ENCODE results near the gene IL25. TPM values are rescaled to one million over a fixed set of nuclear protein-coding genes. Genes with fewer than 3 reads are reported as not detected.
"Not testable (repeated sequence)": the region's sequence is repeated elsewhere in the genome, so short reads cannot be mapped to it uniquely, and the experiment has no call there.

The IL25 gene
- total RNA-seq (not detected), polyA plus RNA-seq (not detected), total RNA-seq (not detected)

DNA sequence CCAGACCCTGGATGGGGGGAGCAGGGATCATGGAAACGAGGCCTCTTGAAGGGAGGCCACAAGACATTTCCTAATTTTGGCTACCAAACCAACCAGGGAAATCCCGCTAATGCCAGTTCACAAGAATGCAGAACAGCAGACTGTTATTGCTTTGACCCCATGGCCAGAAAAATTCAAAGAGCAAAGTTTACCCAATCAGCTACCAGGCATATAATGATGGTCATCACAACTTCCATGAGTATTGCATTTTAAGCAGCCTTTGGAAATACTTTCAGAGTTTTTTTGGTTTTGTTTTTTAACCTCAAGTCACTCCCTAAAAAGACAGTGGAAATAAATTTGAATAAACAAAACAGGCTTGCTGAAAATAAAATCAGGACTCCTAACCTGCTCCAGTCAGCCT lies at the start of gene IL25:
IL25 (plus strand) TSS at position 301 of the 400 bp plus-strand sequence.
- ATAC-seq, result no peak
- Histone ChIP-seq H3K9me3 (ENCODE audit: control insufficient read depth in 2 of 3, low read length in 3 of 3) (no peaks in the 10 kb centered on the region), H3K4me1 (ENCODE audit: control insufficient read depth in 2 of 2, insufficient read depth in 2 of 2, low read length in 2 of 2) (no peaks in the 10 kb centered on the region), H3K27me3 (ENCODE audit: control insufficient read depth in 2 of 2, insufficient read depth in 2 of 2, low read length in 2 of 2) (no peaks in the 10 kb centered on the region), H3K36me3 (ENCODE audit: control insufficient read depth in 2 of 3, insufficient read depth in 3 of 3, low read length in 3 of 3) (no peaks in the 10 kb centered on the region), H3K4me3 (ENCODE audit: low read length) (no peak within 1 kb of the TSS), H3K27ac (ENCODE audit: low read depth, low read length) (no peak within 1 kb of the TSS)
- ChIA-PET POLR2A (no interaction called here), CTCF (no interaction called here)
- H3K36me3 Mint-ChIP-seq, result no peaks in the 10 kb centered on the region
- H3K4me1 Mint-ChIP-seq, result peaks cover 0 to 4% (median 0%) of the 10 kb centered on the region in 7 donors
- H3K27ac Mint-ChIP-seq, result no peak within 1 kb of the TSS
- intact Hi-C loops (cut with micrococcal nuclease), result no loop called here
- no peak for DNase-seq
- peaks cover 4 to 13% (median 7%) of the 10 kb centered on the region in 5 donors for H3K27me3 Mint-ChIP-seq
- H3K9me3 Mint-ChIP-seq, result peaks cover 0 to 3% (median 0%) of the 10 kb centered on the region in 11 donors
- no peak within 1 kb of the TSS for H3K4me3 Mint-ChIP-seq

DNA sequence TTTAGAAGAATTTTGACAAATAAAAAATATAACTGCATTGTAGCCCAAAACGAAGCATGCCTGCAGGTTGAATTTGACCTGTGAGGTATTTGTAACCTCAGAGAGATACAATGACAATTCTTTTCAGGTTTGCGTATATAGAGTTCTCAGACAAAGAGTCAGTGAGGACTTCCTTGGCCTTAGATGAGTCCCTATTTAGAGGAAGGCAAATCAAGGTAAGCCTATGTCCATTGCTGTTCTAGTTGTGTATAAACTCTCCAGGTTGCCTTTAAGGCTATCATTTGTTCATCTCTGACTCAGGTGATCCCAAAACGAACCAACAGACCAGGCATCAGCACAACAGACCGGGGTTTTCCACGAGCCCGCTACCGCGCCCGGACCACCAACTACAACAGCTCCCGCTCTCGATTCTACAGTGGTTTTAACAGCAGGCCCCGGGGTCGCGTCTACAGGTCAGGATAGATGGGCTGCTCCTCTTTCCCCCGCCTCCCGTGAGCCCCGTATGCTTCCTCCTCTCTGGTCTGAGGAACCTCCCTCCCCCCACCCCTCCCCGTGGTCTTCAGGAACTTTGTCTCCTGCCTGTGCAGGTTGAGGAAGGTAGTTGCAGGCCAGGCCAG lies 48.7 kb upstream of the IL25 start:
- no peaks in the 10 kb centered on the region for H3K27me3 Mint-ChIP-seq
- Histone ChIP-seq H3K27me3 (ENCODE audit: control insufficient read depth in 2 of 2, insufficient read depth in 2 of 2, low read length in 2 of 2) (no peaks in the 10 kb centered on the region), H3K27ac (ENCODE audit: low read depth, low read length) (peak overlapping the region; percentile 96), H3K4me3 (ENCODE audit: low read length) (no peak overlapping the region), H3K4me1 (ENCODE audit: control insufficient read depth in 2 of 2, insufficient read depth in 2 of 2, low read length in 2 of 2) (peaks cover 22% of the 10 kb centered on the region in 2 donors), H3K9me3 (ENCODE audit: control insufficient read depth in 2 of 3, low read length in 3 of 3) (no peaks in the 10 kb centered on the region), H3K36me3 (ENCODE audit: control insufficient read depth in 2 of 3, insufficient read depth in 3 of 3, low read length in 3 of 3) (peaks cover 15 to 26% (median 23%) of the 10 kb centered on the region in 3 experiments)
- CTCF ChIA-PET, result interaction anchor here (2.1 kb wide), 1 partner anchor 56 kb away, joined by 6 read pairs; no protein-coding TSS in a partner anchor
- intact Hi-C loops (cut with micrococcal nuclease), result loop anchor here (2.0 to 5.0 kb wide), 2 partner anchors 59 to 628 kb away; partner anchors contain the start of gene DHRS4 (in 1 of the 2)
- H3K9me3 Mint-ChIP-seq, result peaks cover 0 to 3% (median 0%) of the 10 kb centered on the region in 11 donors
- ATAC-seq, result no peak
- peaks cover 0 to 30% (median 5%) of the 10 kb centered on the region in 5 donors for H3K36me3 Mint-ChIP-seq
- peaks cover 22 to 38% (median 36%) of the 10 kb centered on the region in 7 donors for H3K4me1 Mint-ChIP-seq
- no peak for DNase-seq
- H3K27ac Mint-ChIP-seq, result peak overlapping the region in 2 of 9 donors; percentile 72 to 99
- POLR2A ChIA-PET, result interaction anchor here (0.8 to 8.3 kb wide), 3 partner anchors 20 to 29 kb away, joined by 3 to 286 read pairs (median 4); partner anchors contain the start of genes BCL2L2, PPP1R3E and SLC22A17
- H3K4me3 Mint-ChIP-seq, result no peak overlapping the region

DNA sequence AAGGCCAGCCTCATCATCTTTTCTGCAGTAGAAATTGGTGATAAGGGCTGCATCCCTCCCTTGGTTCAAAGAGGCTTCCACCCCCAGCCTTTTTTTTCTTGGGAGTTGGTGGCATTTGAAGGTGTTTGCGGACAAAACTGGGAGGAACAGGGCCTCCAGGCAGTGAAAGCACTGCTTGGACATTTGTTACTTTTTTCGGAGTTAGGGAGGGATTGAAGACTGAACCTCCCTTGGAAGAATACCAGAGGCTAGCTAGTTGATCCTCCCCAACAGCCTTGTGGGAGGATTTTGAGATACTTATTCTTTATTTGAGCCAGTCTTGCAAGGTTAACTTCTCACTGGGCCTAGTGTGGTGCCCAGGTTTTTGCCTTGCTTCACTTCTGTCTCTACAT lies 48.2 kb upstream of the IL25 start:
- Histone ChIP-seq H3K4me3 (ENCODE audit: low read length) (no peak overlapping the region), H3K27ac (ENCODE audit: low read depth, low read length) (peak overlapping the region; percentile 4), H3K4me1 (ENCODE audit: control insufficient read depth in 2 of 2, insufficient read depth in 2 of 2, low read length in 2 of 2) (peaks cover 22% of the 10 kb centered on the region in 2 donors), H3K27me3 (ENCODE audit: control insufficient read depth in 2 of 2, insufficient read depth in 2 of 2, low read length in 2 of 2) (no peaks in the 10 kb centered on the region), H3K36me3 (ENCODE audit: control insufficient read depth in 2 of 3, insufficient read depth in 3 of 3, low read length in 3 of 3) (peaks cover 15 to 26% (median 23%) of the 10 kb centered on the region in 3 experiments), H3K9me3 (ENCODE audit: control insufficient read depth in 2 of 3, low read length in 3 of 3) (no peaks in the 10 kb centered on the region)
- Mint-ChIP-seq H3K9me3 (peaks cover 0 to 3% (median 0%) of the 10 kb centered on the region in 11 donors), H3K27ac (no peak overlapping the region), H3K4me3 (no peak overlapping the region), H3K36me3 (peaks cover 0 to 30% (median 5%) of the 10 kb centered on the region in 5 donors), H3K4me1 (peaks cover 22 to 38% (median 35%) of the 10 kb centered on the region in 7 donors), H3K27me3 (no peaks in the 10 kb centered on the region)
- DNase-seq, result no peak
- CTCF ChIA-PET, result interaction anchor here (2.1 kb wide), 1 partner anchor 56 kb away, joined by 6 read pairs; no protein-coding TSS in a partner anchor
- intact Hi-C loops (cut with micrococcal nuclease), result loop anchor here in 1 of 2 donors (5.0 kb wide), 1 partner anchor 628 kb away; the partner anchor contains the start of gene DHRS4
- POLR2A ChIA-PET, result interaction anchor here (8.3 kb wide), 1 partner anchor 21 kb away, joined by 286 read pairs; the partner anchor contains the start of genes BCL2L2 and PPP1R3E
- ATAC-seq, result no peak

DNA sequence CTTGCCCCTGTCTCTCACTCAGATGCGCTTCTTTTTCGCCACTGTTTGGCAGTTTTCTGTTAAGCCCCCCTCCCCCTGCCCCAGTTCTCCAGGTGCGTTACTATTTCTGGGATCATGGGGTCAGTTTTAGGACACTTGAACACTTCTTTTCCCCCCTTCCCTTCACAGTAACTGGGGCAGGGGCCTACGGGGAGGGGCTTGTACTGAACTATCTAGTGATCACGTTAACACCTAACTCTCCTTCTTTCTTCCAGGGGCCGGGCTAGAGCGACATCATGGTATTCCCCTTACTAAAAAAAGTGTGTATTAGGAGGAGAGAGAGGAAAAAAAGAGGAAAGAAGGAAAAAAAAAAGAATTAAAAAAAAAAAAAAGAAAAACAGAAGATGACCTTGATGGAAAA lies 47.6 kb upstream of the IL25 start:
- Mint-ChIP-seq H3K4me1 (peaks cover 19 to 33% (median 30%) of the 10 kb centered on the region in 7 donors), H3K27me3 (no peaks in the 10 kb centered on the region), H3K9me3 (peaks cover 0 to 3% (median 0%) of the 10 kb centered on the region in 11 donors), H3K4me3 (peak overlapping the region in 1 of 10 donors; percentile 41), H3K27ac (no peak overlapping the region), H3K36me3 (peaks cover 0 to 27% (median 5%) of the 10 kb centered on the region in 5 donors)
- no peaks in the 10 kb centered on the region for H3K27me3 ChIP-seq (ENCODE audit: control insufficient read depth in 2 of 2, insufficient read depth in 2 of 2, low read length in 2 of 2)
- ATAC-seq (no peak), DNase-seq (no peak)
- POLR2A ChIA-PET, result interaction anchor here (8.3 kb wide), 1 partner anchor 21 kb away, joined by 286 read pairs; the partner anchor contains the start of genes BCL2L2 and PPP1R3E
- peaks cover 20% of the 10 kb centered on the region in 2 donors for H3K4me1 ChIP-seq (ENCODE audit: control insufficient read depth in 2 of 2, insufficient read depth in 2 of 2, low read length in 2 of 2)
- no peak overlapping the region for H3K4me3 ChIP-seq (ENCODE audit: low read length)
- no peak overlapping the region for H3K27ac ChIP-seq (ENCODE audit: low read depth, low read length)
- peaks cover 15 to 26% (median 23%) of the 10 kb centered on the region in 3 experiments for H3K36me3 ChIP-seq (ENCODE audit: control insufficient read depth in 2 of 3, insufficient read depth in 3 of 3, low read length in 3 of 3)
- CTCF ChIA-PET, result interaction anchor here (2.1 kb wide), 1 partner anchor 55 kb away, joined by 6 read pairs; no protein-coding TSS in a partner anchor
- intact Hi-C loops (cut with micrococcal nuclease), result loop anchor here in 1 of 2 donors (5.0 kb wide), 1 partner anchor 627 kb away; the partner anchor contains the start of gene DHRS4
- H3K9me3 ChIP-seq (ENCODE audit: control insufficient read depth in 2 of 3, low read length in 3 of 3), result no peaks in the 10 kb centered on the region

DNA sequence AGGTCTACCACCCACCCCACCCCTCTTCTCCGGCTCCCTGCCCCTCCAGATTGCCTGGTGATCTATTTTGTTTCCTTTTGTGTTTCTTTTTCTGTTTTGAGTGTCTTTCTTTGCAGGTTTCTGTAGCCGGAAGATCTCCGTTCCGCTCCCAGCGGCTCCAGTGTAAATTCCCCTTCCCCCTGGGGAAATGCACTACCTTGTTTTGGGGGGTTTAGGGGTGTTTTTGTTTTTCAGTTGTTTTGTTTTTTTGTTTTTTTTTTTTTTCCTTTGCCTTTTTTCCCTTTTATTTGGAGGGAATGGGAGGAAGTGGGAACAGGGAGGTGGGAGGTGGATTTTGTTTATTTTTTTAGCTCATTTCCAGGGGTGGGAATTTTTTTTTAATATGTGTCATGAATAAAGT lies 46.9 kb upstream of the IL25 start:
- CTCF ChIA-PET, result interaction anchor here (0.7 to 4.6 kb wide), 2 partner anchors 55 to 249 kb away, joined by 5 to 30 read pairs; no protein-coding TSS in a partner anchor
- H3K27me3 Mint-ChIP-seq; ATAC-seq; intact Hi-C loops (cut with micrococcal nuclease); DNase-seq; H3K9me3 Mint-ChIP-seq; H3K4me3 Mint-ChIP-seq; H3K27ac ChIP-seq (ENCODE audit: low read depth, low read length); H3K27me3 ChIP-seq (ENCODE audit: control insufficient read depth in 2 of 2, insufficient read depth in 2 of 2, low read length in 2 of 2); H3K4me3 ChIP-seq (ENCODE audit: low read length); H3K9me3 ChIP-seq (ENCODE audit: control insufficient read depth in 2 of 3, low read length in 3 of 3): not testable (repeated sequence)
- peaks cover 15 to 26% (median 23%) of the 10 kb centered on the region in 3 experiments for H3K36me3 ChIP-seq (ENCODE audit: control insufficient read depth in 2 of 3, insufficient read depth in 3 of 3, low read length in 3 of 3)
- Mint-ChIP-seq H3K36me3 (peaks cover 0 to 24% (median 5%) of the 10 kb centered on the region in 5 donors), H3K27ac (peak overlapping the region in 1 of 9 donors; percentile 32), H3K4me1 (peaks cover 15 to 26% (median 22%) of the 10 kb centered on the region in 7 donors)
- peaks cover 13% of the 10 kb centered on the region in 2 donors for H3K4me1 ChIP-seq (ENCODE audit: control insufficient read depth in 2 of 2, insufficient read depth in 2 of 2, low read length in 2 of 2)
- POLR2A ChIA-PET, result interaction anchor here (0.6 to 8.3 kb wide), 4 partner anchors 22 to 284 kb away, joined by 3 to 286 read pairs (median 5); partner anchors contain the start of genes BCL2L2, NGDN and PPP1R3E

DNA sequence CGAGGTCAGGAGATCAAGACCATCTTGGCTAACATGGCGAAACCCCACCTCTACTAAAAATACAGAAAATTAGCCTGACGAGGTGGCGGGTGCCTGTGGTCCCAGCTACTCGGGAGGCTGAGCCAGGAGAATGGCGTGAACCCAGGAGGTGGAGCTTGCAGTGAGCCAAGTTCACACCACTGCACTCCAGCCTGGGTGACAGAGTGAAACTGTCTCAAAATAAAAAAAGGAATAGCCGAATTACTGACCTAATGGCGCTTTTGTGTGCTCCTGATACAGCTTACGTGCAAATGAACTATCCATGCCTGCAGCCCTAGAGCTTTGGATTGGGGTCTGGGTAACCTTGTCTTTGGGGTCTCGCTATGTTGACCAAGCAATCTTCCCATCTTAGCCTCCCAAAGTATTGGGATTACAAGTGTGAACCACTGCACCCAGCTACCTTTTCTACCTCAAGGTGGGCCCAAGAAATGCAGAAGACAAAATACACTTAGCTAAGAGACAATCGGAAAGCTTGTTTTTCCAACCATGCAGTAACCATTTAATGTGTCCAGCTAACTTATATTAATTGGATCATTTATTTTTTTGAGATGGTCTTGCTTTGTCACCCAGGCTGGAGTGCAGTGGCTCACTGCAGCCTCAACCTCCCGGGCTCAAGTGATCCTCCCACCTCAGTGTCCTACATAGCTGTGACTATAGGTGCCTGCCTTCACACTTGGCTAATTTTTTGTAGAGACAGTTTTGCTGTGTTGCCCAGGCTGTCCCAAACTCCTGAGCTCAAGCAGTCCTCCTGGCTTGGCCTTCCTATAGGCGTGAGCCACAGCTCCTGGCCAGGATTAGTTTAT lies 45.9 kb upstream of the IL25 start:
- Mint-ChIP-seq H3K27ac (peak overlapping the region in 2 of 9 donors; percentile 23 to 32), H3K27me3 (peaks cover 0 to 6% (median 0%) of the 10 kb centered on the region in 5 donors), H3K4me3 (no peak overlapping the region), H3K36me3 (peaks cover 0 to 24% (median 5%) of the 10 kb centered on the region in 5 donors), H3K4me1 (peaks cover 15 to 24% (median 20%) of the 10 kb centered on the region in 7 donors), H3K9me3 (no peaks in the 10 kb centered on the region)
- ChIA-PET POLR2A (interaction anchor here (0.7 to 1.2 kb wide), 5 partner anchors 12 to 143 kb away, joined by 3 to 6 read pairs (median 4); partner anchors contain the start of gene NGDN), CTCF (interaction anchor here (0.6 to 4.6 kb wide), 8 partner anchors 9 to 250 kb away, joined by 3 to 30 read pairs (median 4); no protein-coding TSS in a partner anchor)
- Histone ChIP-seq H3K36me3 (ENCODE audit: control insufficient read depth in 2 of 3, insufficient read depth in 3 of 3, low read length in 3 of 3) (peaks cover 15 to 26% (median 23%) of the 10 kb centered on the region in 3 experiments), H3K4me3 (ENCODE audit: low read length) (no peak overlapping the region), H3K4me1 (ENCODE audit: control insufficient read depth in 2 of 2, insufficient read depth in 2 of 2, low read length in 2 of 2) (peaks cover 12 to 13% of the 10 kb centered on the region in 2 donors), H3K9me3 (ENCODE audit: control insufficient read depth in 2 of 3, low read length in 3 of 3) (no peaks in the 10 kb centered on the region), H3K27me3 (ENCODE audit: control insufficient read depth in 2 of 2, insufficient read depth in 2 of 2, low read length in 2 of 2) (no peaks in the 10 kb centered on the region), H3K27ac (ENCODE audit: low read depth, low read length) (no peak overlapping the region)
- ATAC-seq (no peak), DNase-seq (no peak)
- intact Hi-C loops (cut with micrococcal nuclease), result no loop called here

All from naive thymus-derived CD4-positive, alpha-beta T cell (primary cell).